Measurements from ENCODE around the gene KRT15. TPM values are rescaled to one million over a fixed set of nuclear protein-coding genes. Genes with fewer than 3 reads are reported as not detected.

KRT15 gene
- total and polyA plus RNA-seq, 10 of the 15 experiments (the other 5 are each of a cell fraction or from before 2014, with no cell fraction given), result 0.06 to 0.17 TPM; not detected in 8

DNA sequence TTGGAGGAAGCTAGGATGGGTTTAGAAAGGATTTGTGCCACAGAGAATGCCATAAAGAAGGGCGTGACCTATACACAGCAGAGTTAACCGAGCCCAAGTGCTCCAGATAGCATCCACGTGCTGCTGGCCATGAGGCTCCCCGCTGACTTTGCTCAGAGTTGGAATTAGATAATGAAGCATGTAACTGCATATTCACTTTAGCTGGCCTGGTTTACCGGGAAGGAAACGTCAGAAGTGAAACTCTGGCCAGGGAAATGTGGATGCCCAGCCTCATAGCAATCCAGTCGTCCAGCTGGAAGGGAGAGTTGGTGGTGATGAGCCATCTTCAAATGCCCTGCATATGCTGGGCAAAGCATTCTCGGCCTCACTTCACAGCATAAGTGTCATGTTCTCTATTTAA is 43.8 kb downstream of the KRT15 start (continued):
- TF ChIP-seq CEBPZ (IDR thresholded peaks at IDR 0.05; ENCODE audit: low read depth, low read length), result no peak
- TF ChIP-seq SIX5 (IDR thresholded peaks at IDR 0.05; ENCODE audit: low read depth, low read length, severe bottlenecking), result no peak
- no peak for TF ChIP-seq E2F4 (IDR thresholded peaks at IDR 0.05; ENCODE audit: low read depth, low read length)
- no peak for TF ChIP-seq CREB1 (IDR thresholded peaks at IDR 0.05; ENCODE audit: low read depth)
- no peak for TF ChIP-seq EP300 (IDR thresholded peaks at IDR 0.05; ENCODE audit: borderline replicate concordance in 1 of 2, control insufficient read depth in 1 of 2, low read depth in 2 of 2, low read length in 2 of 2)

GRCh38 chr17:41468346-41468745 is 50.3 kb downstream of the KRT15 start:
- no peak overlapping the region for H3K4me3 ChIP-seq
- no peaks in the 10 kb centered on the region for H3K79me2 ChIP-seq (ENCODE audit: control insufficient read depth, insufficient read depth, low read length)
- no peaks in the 10 kb centered on the region for H3K4me1 ChIP-seq (ENCODE audit: control insufficient read depth, insufficient read depth, low read length)
- no peak for ATAC-seq
- ChIA-PET SMC1A (ENCODE audit: uncharacterized antibody, unreplicated experiment) (no interaction called here), RAD21 (ENCODE audit: unreplicated experiment) (no interaction called here), CTCF (no interaction called here), POLR2A (no interaction called here)
- no peak overlapping the region for H3K27ac ChIP-seq (ENCODE audit: control insufficient read depth, insufficient read depth)
- H3K36me3 ChIP-seq (ENCODE audit: control insufficient read depth in 2 of 2, insufficient read depth in 2 of 2, low read length in 1 of 2), result no peaks in the 10 kb centered on the region
- no peak for FAIRE-seq
- intact Hi-C loops (cut with micrococcal nuclease; ENCODE audit: unreplicated experiment), result no loop called here
- BruUV-seq (replicated peaks), result no TSS peak
- no peak overlapping the region for H2AFZ ChIP-seq (ENCODE audit: control insufficient read depth, low read depth, low read length)
- no peaks in the 10 kb centered on the region; a peak in 1 of 4 replicates for H3K27me3 ChIP-seq (replicated peaks in 1 of 2; ENCODE audit: control insufficient read depth in 2 of 2, insufficient read depth in 2 of 2, low read length in 1 of 2)
- no peak overlapping the region for H3K9ac ChIP-seq (ENCODE audit: control insufficient read depth, insufficient read depth, low read length)
- no peak overlapping the region for H3K4me2 ChIP-seq (ENCODE audit: control insufficient read depth, insufficient read depth)
- no peaks in the 10 kb centered on the region for H3K9me3 ChIP-seq (replicated peaks; ENCODE audit: control insufficient read depth, insufficient read depth, low read length)
- no peak for DNase-seq (ENCODE audit: low read depth, low spot score)
- no peaks in the 10 kb centered on the region for H4K20me1 ChIP-seq (ENCODE audit: control insufficient read depth, insufficient read depth)
- in situ Hi-C loops (cut with MboI), result no loop called here
- no peak for TF ChIP-seq IRF4 (IDR thresholded peaks at IDR 0.05; ENCODE audit: low read depth, low read length)
- no peak for TF ChIP-seq ZNF687 (IDR thresholded peaks at IDR 0.05)
- TF ChIP-seq FOS (IDR thresholded peaks at IDR 0.05; ENCODE audit: borderline replicate concordance, extremely low read depth, insufficient read length), result no peak
- TF ChIP-seq E4F1 (IDR thresholded peaks at IDR 0.05; ENCODE audit: borderline replicate concordance, partially characterized antibody), result no peak
- TF ChIP-seq MTA3 (IDR thresholded peaks at IDR 0.05; ENCODE audit: borderline replicate concordance, low read length), result no peak

All from GM12878 (cell line).